Upper lobe of right lung (tissue), 1 donor: ENCODE results near the gene MSRB2. TPM values are rescaled to one million over a fixed set of nuclear protein-coding genes. Genes with fewer than 3 reads are reported as not detected.
A peak's percentile ranks its signal among the peaks of the same experiment; 100 is the strongest.

Source experiments
- ATAC-seq: fragments of 200-7000 bp; cut with Tn5 transposase; one replicate; pipeline ENCODE4 v1.9.1; 2020; ENCODE audit warnings: mild to moderate bottlenecking, moderate library complexity
- DNase-seq: peaks from one replicate; pipeline ENCODE4 v3.0.0-alpha.2; 2020
- H3K27ac ChIP-seq: fragments of 200-600 bp; one replicate; pipeline ENCODE4 v1.8.0; 2022
- H3K27me3 ChIP-seq: fragments of 200-600 bp; one replicate; pipeline ENCODE4 v1.8.0; 2022; ENCODE audit warnings: mild to moderate bottlenecking
- H3K36me3 ChIP-seq: fragments of 200-600 bp; one replicate; pipeline ENCODE4 v1.8.0; 2022
- H3K4me1 ChIP-seq: fragments of 200-600 bp; one replicate; pipeline ENCODE4 v1.8.0; 2022
- H3K4me3 ChIP-seq: fragments of 200-600 bp; one replicate; pipeline ENCODE4 v1.8.0; 2022; ENCODE audit warnings: mild to moderate bottlenecking
- H3K9me3 ChIP-seq: fragments of 200-600 bp; one replicate; pipeline ENCODE4 v1.8.0; 2022
- CTCF ChIP-seq: fragments of 200-600 bp; IDR thresholded peaks from one replicate; pipeline ENCODE4 v1.8.0; 2022; ENCODE audit warnings: antibody characterized with exemption
- intact Hi-C: fragments of 100-400 bp; cut with DNase I; formaldehyde crosslinking; loops from one replicate; pipeline ENCODE4 v1.11.0; 2022
- total RNA-seq: library from RNA; stranded (reverse); fragmentation: NEBNext Ultra II Directional; extraction: Animal tissue kit (Norgen Biotek cat#: 25700); gene quantifications from one replicate; pipeline ENCODE4 v1.2.1, GENCODE V29; 2021
- donor health status: DM: no; HTN: yes; CAD: no; lungs with severe emphysema.

The MSRB2 gene
- total RNA-seq, 1 donor from 2014 or later = 27.1 TPM

GRCh38 chr10:23157239-23157681, 61.9 kb downstream of the MSRB2 start:
- intact Hi-C loops = no loop called here
- H3K9me3 ChIP-seq = no peaks in the 10 kb centered on the region
- no peak for TF ChIP-seq CTCF
- ATAC-seq = no peak
- no peaks in the 10 kb centered on the region for H3K4me1 ChIP-seq
- H3K36me3 ChIP-seq = no peaks in the 10 kb centered on the region
- H3K27me3 ChIP-seq = peaks cover 15% of the 10 kb centered on the region
- no peak for DNase-seq
- H3K27ac ChIP-seq = no peak overlapping the region
- H3K4me3 ChIP-seq = no peak overlapping the region

GRCh38 chr10:23157691-23158369, 62.5 kb downstream of the MSRB2 start:
- TF ChIP-seq CTCF = no peak
- no peak for DNase-seq
- Histone ChIP-seq H3K4me3 (no peak overlapping the region), H3K4me1 (no peaks in the 10 kb centered on the region), H3K27me3 (peaks cover 15% of the 10 kb centered on the region), H3K36me3 (no peaks in the 10 kb centered on the region), H3K9me3 (no peaks in the 10 kb centered on the region), H3K27ac (no peak overlapping the region)
- intact Hi-C loops = no loop called here
- ATAC-seq = peak; percentile 51

- ATAC-seq = peak; percentile 84
- no peak for DNase-seq
These were observed 63.0 kb downstream of the MSRB2 start for GRCh38 chr10:23158370-23158769.

GRCh38 chr10:23171232-23171876, 76.0 kb downstream of the MSRB2 start:
- ATAC-seq = peak; percentile 56
- no peak for DNase-seq
- Histone ChIP-seq H3K4me3 (no peak overlapping the region), H3K36me3 (no peaks in the 10 kb centered on the region), H3K27me3 (peaks cover 68% of the 10 kb centered on the region), H3K4me1 (no peaks in the 10 kb centered on the region), H3K9me3 (no peaks in the 10 kb centered on the region), H3K27ac (no peak overlapping the region)
- TF ChIP-seq CTCF = no peak
- intact Hi-C loops = no loop called here

More at GRCh38 chr10:23158370-23158769, 63.0 kb downstream of the MSRB2 start:
- intact Hi-C loops = no loop called here
- Histone ChIP-seq H3K27ac (no peak overlapping the region), H3K36me3 (no peaks in the 10 kb centered on the region), H3K27me3 (peaks cover 15% of the 10 kb centered on the region), H3K4me3 (no peak overlapping the region), H3K9me3 (no peaks in the 10 kb centered on the region), H3K4me1 (no peaks in the 10 kb centered on the region)
- TF ChIP-seq CTCF = peak; percentile 82

Other genes with a start within 250 kb of the MSRB2 start
- gene ARMC3, start 167.5 kb upstream of the MSRB2 start, total RNA-seq = not detected
- not detected for gene PTF1A, start 96.7 kb downstream of the MSRB2 start, total RNA-seq
- 1.6 TPM for gene C10orf67, start 249.2 kb downstream of the MSRB2 start, total RNA-seq